Renal cortex interstitium (tissue), 11 donors: ENCODE results near the gene SNX10. TPM values are rescaled to one million over a fixed set of nuclear protein-coding genes. Genes with fewer than 3 reads are reported as not detected.
A peak's percentile ranks its signal among the peaks of the same experiment; 100 is the strongest.

Experiments used
- DNase-seq, 11 donors: peaks; one replicate each; pipeline ENCODE4 v3.0.0-alpha.2; 2013; ENCODE audit warnings: low read depth in 9 of 11, low spot score in 4 of 11; ENCODE audit errors: extremely low read depth in 1 of 11
- polyA plus RNA-seq, 3 donors: library from polyadenylated mRNA; unstranded; fragments of 120-200 nt; gene quantifications; one replicate each; pipeline ENCODE4 v1.2.1, GENCODE V29; 2013; ENCODE audit not compliant: insufficient read length in 3 of 3

SNX10 gene
- polyA plus RNA-seq, 3 donors: 16.1 to 21.1 (median 18.9) TPM

GRCh38 chr7:26292768-26293560, 1.3 kb downstream of the SNX10 start:
- no peak for DNase-seq

- DNase-seq: no peak
Measured at GRCh38 chr7:26293569-26294308, 2.1 kb downstream of the SNX10 start.

GRCh38 chr7:26295015-26295414, 3.4 kb downstream of the SNX10 start:
- DNase-seq: no peak

GRCh38 chr7:26295586-26295985, 3.9 kb downstream of the SNX10 start:
- DNase-seq: no peak

GRCh38 chr7:26298472-26299058, 6.9 kb downstream of the SNX10 start:
- no peak for DNase-seq

- no peak for DNase-seq
Measured at GRCh38 chr7:26305090-26305868, 13.6 kb downstream of the SNX10 start.

GRCh38 chr7:26305869-26306665, 14.4 kb downstream of the SNX10 start:
- no peak for DNase-seq

GRCh38 chr7:26306790-26307189, 15.1 kb downstream of the SNX10 start:
- DNase-seq: no peak

- no peak for DNase-seq
Measured at GRCh38 chr7:26307226-26307625, 15.6 kb downstream of the SNX10 start.

- no peak for DNase-seq
Measured at GRCh38 chr7:26307791-26308190, 16.1 kb downstream of the SNX10 start.

GRCh38 chr7:26308551-26308950, 16.9 kb downstream of the SNX10 start:
- DNase-seq: no peak

- DNase-seq: no peak
Measured at GRCh38 chr7:26309089-26309488, 17.4 kb downstream of the SNX10 start.

GRCh38 chr7:26311798-26312197, 20.1 kb downstream of the SNX10 start:
- DNase-seq: no peak

GRCh38 chr7:26317211-26317610, 25.5 kb downstream of the SNX10 start:
- no peak for DNase-seq

- DNase-seq: no peak
Measured at GRCh38 chr7:26318921-26319320, 27.3 kb downstream of the SNX10 start.

- DNase-seq: no peak
Measured at GRCh38 chr7:26319636-26320035, 28.0 kb downstream of the SNX10 start.

- DNase-seq: no peak
Measured at GRCh38 chr7:26320878-26321277, 29.2 kb downstream of the SNX10 start.

- peak in 1 of 11 donors; percentile 14 for DNase-seq
Measured at GRCh38 chr7:26321435-26321834, 29.8 kb downstream of the SNX10 start.

GRCh38 chr7:26326211-26326610, 34.5 kb downstream of the SNX10 start:
- no peak for DNase-seq
